Fibroblast of skin of abdomen (primary cell): Measurements from ENCODE around the gene IRF1.

Experiments
- DNase-seq: peaks from one replicate; pipeline ENCODE4 v3.0.0-alpha.2; 2013

The IRF1 gene

DNA sequence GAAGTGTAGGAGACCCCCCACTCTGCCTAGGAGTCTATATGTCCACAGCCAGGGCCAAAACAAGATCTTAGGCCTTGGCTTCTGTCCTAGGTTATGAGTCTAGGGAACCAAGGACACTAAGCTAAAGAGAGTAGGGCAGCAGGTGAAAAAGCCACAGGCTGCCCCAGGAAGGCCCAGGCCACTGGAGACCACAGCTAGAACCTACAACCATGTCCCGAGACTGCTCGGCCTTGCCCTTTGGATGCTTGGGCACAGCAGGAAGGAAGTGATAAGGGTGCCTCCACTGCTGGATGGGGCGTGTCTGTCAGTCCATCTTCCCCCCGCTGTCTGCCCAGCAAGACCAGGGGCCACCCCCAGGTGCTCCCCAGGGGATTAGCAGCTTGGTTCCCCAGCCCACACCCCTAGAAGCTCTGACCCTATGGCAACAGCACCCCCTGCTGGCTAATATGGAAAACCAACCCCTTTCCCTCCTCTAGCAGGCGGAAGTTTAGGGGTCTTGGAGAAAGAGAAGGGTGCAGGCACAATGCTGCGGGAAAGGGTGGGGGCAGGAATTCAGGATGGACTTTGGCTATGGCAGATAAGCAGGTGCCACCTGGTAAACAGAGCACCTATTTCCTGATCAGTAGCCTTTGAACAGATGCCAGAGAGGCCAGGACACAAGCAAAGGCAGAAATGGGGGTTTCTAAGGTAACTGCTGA is 10.5 kb upstream of the IRF1 start:
- peak; percentile 57 for DNase-seq

- DNase-seq = no peak
Observed at GRCh38 chr5:132500244-132500930, 9.8 kb upstream of the IRF1 start.

DNA sequence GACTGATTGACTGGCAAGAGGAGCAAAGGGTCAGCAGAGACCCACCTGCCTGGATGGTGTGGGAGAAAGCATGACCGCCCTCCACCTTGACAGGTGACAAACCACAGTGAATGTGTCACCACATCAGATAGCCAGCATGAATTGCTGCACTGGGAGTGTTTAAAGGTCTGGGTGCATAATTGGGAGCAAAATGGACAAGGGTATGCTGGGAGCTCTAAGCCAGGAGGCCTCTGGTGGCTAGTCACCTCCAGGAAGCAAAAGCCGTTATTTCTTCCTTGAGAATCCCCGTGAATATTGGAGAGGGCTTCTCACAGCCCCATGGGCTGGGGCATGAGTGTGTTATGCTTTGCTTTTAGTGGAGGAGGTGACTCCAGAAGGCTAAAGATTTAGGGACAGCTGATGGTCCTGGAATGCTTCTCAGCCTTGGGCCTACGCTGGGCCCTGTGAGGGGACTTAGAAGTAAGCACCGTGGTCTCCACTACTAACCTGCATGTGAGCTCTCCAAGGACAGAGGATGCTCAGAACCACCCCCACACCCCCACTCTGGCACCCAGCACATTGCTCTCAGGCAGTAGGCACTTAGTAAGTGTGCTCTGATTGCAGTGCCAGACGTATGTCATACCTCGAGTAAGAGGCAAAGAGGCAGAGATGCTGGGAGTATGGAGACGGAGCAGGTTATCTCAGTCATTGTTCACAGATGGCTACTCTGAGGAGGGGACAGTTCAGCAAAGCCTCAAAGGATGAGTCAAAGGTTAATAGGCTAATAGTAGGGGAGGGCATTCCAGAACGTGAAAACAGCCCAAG is 9.1 kb upstream of the IRF1 start:
- DNase-seq = no peak

DNA sequence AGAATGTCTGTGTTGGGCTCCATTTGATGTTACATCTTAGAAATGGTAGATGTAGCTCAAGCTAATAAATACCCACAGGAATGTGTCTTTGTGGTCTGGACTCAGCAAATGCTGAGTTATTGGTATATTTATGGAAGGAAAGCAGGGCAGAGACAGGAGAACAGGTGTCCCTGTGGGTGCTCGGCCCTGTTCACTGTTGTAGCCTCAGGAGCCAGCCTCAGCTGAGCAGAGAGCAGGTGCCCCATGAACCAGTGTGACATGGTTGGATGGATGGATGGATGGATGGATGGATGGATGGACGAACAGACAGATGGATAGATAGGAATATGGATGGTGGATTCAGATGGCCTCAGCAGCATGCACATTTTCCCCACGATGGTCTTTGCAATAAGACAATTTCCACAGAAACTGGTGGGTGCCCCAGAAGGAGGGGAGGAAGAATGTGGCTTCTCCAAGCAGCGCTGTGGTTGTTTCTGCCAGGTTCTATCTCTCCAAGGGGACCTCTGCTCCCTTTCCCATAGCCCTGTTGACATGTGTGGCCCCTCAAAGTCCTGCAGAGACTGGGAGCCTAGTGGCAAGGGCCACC is 8.2 kb upstream of the IRF1 start:
- peak; percentile 56 for DNase-seq

DNA sequence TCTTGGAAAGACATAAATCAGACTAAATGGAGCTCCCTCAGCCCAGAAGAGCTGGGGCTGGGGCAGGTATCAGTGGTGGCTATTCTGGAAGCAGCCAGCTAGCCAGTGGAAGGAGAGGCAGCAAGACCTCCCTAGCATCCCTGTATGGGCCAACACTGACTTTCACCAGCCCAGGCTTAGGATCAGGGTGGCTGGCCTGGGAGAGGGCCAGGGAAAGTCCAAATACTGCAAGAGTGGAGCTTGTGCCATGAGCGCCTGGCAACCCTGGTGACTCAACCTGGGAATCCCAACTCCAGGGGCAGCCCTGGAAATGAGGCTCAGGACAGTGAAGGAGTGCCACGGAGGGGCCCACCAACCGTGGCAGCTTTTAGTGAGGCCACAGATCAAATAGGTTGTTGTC is 7.6 kb upstream of the IRF1 start:
- peak; percentile 31 for DNase-seq

DNA sequence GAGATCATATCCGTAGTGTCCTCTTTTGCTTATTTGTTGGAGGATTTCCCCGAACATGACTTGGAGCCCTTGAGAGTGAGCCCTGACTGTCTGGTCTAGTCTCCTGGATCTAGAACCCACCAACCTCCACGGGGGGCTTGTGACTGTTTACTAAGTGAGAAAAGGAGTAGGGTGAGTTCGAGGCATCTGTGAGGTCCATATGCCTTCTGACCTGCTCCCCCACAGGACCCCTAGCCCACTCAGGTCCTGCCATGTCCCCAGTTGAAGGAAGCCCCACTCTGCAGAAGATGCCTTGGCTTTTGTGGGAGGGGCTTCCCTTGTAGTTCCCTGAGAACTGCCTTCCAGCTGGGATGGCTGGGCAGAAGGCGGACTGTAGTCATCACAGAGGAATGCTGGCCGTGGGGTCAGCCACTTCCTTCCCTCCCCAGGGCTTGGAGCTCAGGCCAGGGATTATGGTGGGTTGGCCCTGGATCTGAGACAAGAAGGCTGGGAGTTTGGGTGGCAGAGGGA is 7.0 kb upstream of the IRF1 start:
- peak; percentile 89 for DNase-seq

GRCh38 chr5:132496631-132497487 is 6.3 kb upstream of the IRF1 start:
- peak; percentile 74 for DNase-seq

- peak; percentile 80 for DNase-seq
Observed at GRCh38 chr5:132496191-132496630, 5.6 kb upstream of the IRF1 start.

DNA sequence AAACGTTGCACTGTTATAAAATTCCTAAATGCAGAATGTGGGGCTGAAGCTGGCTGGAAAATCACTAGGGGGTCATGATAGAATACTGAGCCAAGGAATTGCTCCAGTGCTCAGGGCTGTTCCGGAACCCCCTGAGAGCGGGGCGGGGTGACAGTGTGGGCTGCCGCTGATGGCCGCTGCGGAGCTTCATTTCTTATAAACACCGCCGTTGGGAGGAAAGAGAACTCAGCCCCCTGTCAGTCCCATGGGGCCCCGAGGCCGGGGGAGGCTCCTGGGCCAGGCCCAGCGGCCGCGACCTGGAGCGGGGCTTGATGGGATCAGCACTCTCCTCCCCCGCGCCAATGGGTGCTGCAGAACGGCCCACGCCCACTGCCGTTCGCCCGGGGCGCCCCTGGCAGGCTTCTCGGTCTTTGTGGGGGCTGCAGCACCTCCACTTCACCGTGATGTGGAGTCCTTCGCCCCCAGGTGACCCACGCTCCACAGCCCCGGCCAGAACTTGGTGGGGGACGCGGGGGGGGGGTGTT is 5.2 kb upstream of the IRF1 start:
- DNase-seq = peak; percentile 85

DNA sequence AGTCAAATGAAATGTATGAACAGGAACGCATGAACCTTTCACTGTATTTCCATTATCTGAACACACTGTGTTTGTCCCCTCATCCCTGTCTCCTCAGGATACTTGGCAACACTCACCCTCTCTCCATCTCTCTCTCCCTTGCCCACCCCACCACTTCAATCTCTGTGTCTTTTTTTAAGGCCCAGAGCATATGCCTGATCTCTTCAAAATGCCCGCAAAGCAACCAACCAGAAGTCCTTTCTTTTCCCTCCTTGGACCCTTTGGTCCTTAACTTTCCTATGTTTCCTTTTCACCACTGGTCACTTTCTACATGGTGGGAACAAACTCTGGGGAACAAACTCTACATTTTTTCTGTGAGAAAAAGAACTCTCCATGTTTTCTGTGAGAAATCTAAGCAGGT is 3.2 kb upstream of the IRF1 start:
- DNase-seq = no peak

GRCh38 chr5:132493241-132493640 is 2.7 kb upstream of the IRF1 start:
- no peak for DNase-seq

- no peak for DNase-seq
Observed at GRCh38 chr5:132492386-132493125, 2.0 kb upstream of the IRF1 start.

DNA sequence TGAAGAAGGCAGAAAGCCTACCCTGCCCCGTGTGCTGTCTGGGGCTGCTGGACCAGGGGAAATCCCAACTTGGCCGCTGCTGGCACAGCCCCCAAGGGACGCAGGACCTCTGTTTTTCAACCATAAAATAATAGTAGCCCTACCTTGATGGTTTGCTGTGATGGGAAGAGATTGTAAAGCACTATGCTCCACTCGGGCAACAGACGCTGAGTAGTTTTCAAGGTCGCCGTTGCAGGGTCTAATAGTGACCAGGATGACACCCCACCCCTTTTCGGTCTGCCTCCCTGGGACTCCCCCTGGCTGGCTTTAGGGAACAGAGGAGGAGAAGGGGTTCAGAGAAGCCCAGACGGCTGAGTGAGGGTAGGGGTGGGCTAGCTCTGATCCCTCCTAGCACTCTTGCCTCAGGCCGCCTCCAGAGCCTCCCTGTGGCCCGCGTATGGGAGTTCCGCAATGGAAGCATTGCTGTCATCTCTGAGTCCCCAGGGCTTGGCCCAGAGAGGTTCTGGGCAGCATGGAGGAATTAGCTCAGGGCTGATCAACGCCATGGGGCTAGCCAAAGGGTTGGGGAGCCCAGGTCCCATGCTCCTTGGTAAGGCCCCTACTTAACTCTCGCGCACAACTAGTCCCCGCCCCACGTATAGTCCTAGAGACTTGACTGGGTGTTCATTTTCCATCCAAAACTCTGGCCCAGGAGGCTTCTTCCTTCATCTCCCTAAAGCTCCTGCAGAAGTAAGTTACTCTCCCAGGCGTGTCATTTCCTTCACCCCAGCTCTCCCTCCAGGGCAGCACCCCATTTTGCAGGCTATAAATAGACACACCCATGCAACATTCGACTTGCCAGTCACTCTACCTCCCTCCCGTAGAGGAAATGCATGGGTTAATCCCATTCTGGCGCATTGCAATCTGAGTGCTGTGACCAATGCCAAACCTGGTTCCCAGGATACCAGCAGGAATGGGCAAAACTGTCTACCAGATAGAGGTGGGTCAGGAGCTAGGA is 1.1 kb upstream of the IRF1 start:
- no peak for DNase-seq

- no peak for DNase-seq
Observed at GRCh38 chr5:132489871-132490483, 596 bp downstream of the IRF1 start.

DNA sequence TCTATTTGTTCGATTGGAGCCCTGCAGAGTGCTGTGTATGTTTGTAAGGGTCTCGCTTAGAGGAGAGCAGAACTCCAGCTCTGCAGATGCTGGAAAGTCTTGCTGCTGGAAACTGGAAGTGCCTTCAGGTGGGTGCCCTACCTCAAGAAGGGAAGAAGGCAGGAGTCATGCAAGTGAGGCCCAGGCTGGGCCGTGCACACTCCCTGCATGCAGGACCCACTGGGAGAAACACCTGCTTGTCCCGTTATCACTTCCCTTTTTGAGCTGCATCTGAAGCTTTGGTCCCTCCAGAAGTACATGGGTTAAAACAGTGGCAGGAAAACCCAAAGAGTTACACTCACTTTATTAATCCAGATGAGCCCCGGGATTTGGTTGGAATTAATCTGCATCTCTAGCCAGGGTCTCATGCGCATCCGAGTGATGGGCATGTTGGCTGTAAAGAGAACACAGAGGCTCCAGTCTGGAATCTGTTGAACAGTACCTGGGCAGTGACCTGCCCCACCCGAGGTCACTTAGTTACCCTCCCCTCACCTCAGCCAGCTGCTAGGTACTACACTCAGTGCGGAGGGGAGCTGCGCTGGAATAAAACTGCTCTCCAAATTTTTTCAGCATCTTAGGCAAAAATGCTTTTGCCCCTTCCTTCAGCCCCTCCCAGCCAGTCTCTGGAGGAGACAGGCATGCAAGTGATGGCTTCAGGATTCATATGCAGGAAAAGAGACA is 1.4 kb downstream of the IRF1 start:
- no peak for DNase-seq

DNA sequence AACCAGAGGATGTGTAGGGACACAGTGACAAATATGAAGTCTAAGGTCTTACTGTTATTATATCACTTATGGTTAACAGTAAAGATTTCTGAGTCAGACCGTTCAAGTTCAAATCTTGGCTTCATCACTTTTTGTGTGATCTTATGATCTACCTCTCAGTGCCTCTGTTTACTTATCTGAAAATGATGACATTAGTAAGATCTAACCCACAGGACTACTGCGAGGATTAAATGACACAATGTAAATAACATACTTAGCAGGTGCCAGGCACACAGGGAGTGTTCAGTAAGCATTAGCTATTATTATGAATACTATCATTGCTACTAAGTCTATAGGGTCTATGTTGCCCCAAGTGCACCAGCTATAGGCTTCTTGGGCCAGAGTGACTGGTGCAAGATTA is 2.0 kb downstream of the IRF1 start:
- no peak for DNase-seq

DNA sequence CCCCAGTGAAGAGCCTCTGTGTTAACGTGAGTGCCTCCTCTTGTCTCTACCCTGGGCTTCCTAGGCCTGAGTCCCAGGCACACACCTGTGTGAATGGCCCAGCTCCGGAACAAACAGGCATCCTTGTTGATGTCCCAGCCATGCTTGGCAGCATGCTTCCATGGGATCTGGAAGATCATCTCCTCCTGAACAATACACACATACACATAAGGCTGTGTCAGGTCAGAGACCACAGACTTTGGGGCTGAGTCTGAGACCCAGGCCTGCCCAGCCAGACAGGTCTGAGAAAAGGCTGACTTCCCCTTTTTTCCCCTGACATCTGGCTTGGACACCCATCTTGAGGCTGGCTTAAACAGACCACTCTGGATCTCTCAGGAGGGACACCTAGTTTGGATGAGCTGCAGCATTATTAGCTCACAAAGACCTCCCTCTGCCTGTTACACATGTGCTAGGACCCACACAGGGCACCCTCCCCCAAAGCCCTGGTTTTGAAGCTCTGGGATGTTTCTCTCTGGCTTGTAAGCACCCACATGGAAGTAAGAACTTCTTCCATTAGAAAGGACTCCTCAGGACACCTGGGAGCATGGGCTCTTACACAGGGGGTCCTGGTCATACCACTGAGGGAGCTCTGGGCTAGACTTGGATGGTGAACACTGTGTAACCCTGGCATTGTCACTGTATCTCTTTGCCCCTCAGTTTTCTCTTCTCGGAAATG is 2.6 kb downstream of the IRF1 start:
- no peak for DNase-seq

DNA sequence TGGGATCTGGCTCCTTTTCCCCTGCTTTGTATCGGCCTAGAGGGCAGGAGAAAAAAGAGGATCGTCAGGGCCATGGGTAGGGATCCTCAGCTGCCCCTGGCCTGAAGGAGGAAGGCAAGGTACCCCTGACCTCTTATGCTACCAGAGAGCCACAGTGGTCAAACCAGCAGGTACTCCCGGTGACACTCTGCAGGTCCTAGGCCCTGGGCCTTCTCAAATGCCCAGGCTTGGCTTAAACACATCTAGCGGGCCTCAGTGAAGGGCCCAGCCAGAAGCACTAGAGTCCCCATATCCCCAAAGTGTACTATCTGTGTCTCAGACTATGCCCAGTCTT is 3.5 kb downstream of the IRF1 start:
- no peak for DNase-seq
